MM.1S (cell line): ENCODE results near the gene RAB3D.
"Not testable (repeated sequence)": the region's sequence is repeated elsewhere in the genome, so short reads cannot be mapped to it uniquely, and the experiment has no call there.

Experiments used
- EZH2 ChIP-seq: fragments of 300-600 bp; sonication (generic); optimal IDR thresholded peaks from 2 replicates; pipeline ENCODE3; 2017; ENCODE audit warnings: low read depth, mild to moderate bottlenecking, antibody characterized with exemption, low read length, mixed read lengths
- EZH2phosphoT487 ChIP-seq: fragments of 300-600 bp; sonication (generic); IDR thresholded peaks from 2 replicates; pipeline ENCODE4 v1.6.1; 2018; ENCODE audit warnings: antibody characterized with exemption, low read length
- TF ChIP-seq, protein P1 (sequence below): fragments of 300-600 bp; sonication (generic); IDR thresholded peaks from 2 replicates; pipeline ENCODE4 v1.5.1; 2016; ENCODE audit warnings: antibody characterized with exemption, low read length, mixed read lengths

GRCh38 chr19:11320278-11320995 is 19.0 kb downstream of the RAB3D start:
- not testable (repeated sequence) for TF ChIP-seq EZH2phosphoT487, EZH2
- TF ChIP-seq, protein P1, sequence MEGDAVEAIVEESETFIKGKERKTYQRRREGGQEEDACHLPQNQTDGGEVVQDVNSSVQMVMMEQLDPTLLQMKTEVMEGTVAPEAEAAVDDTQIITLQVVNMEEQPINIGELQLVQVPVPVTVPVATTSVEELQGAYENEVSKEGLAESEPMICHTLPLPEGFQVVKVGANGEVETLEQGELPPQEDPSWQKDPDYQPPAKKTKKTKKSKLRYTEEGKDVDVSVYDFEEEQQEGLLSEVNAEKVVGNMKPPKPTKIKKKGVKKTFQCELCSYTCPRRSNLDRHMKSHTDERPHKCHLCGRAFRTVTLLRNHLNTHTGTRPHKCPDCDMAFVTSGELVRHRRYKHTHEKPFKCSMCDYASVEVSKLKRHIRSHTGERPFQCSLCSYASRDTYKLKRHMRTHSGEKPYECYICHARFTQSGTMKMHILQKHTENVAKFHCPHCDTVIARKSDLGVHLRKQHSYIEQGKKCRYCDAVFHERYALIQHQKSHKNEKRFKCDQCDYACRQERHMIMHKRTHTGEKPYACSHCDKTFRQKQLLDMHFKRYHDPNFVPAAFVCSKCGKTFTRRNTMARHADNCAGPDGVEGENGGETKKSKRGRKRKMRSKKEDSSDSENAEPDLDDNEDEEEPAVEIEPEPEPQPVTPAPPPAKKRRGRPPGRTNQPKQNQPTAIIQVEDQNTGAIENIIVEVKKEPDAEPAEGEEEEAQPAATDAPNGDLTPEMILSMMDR: not testable (repeated sequence)
